GM13976 (cell line): Measurements from ENCODE around the gene TSHZ2.

Experiments used
- DNase-seq: peaks from one replicate; pipeline ENCODE4 v3.0.0; 2012; ENCODE audit warnings: low spot score
- in situ Hi-C: fragments of 300-500 bp; cut with MboI; formaldehyde crosslinking; loops from one replicate; pipeline ENCODE4 v1.12.0; 2022; ENCODE audit warnings: low sequenced_read_pairs, mixed read lengths, inconsistent platforms; ENCODE audit not compliant: unreplicated experiment
- TF ChIP-seq, protein P1 (sequence below): IDR thresholded peaks from 2 replicates; pipeline ENCODE4 v1.5.1; 2012; ENCODE audit warnings: borderline replicate concordance, mild to moderate bottlenecking; ENCODE audit not compliant: insufficient read depth; ENCODE audit errors: extremely low read depth, missing control alignments, control extremely low read depth

The TSHZ2 gene

GRCh38 chr20:53247468-53248103 is 275.4 kb downstream of the TSHZ2 start:
- no peak for DNase-seq
- in situ Hi-C loops: no loop called here
- TF ChIP-seq, protein P1, sequence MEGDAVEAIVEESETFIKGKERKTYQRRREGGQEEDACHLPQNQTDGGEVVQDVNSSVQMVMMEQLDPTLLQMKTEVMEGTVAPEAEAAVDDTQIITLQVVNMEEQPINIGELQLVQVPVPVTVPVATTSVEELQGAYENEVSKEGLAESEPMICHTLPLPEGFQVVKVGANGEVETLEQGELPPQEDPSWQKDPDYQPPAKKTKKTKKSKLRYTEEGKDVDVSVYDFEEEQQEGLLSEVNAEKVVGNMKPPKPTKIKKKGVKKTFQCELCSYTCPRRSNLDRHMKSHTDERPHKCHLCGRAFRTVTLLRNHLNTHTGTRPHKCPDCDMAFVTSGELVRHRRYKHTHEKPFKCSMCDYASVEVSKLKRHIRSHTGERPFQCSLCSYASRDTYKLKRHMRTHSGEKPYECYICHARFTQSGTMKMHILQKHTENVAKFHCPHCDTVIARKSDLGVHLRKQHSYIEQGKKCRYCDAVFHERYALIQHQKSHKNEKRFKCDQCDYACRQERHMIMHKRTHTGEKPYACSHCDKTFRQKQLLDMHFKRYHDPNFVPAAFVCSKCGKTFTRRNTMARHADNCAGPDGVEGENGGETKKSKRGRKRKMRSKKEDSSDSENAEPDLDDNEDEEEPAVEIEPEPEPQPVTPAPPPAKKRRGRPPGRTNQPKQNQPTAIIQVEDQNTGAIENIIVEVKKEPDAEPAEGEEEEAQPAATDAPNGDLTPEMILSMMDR: no peak

DNA sequence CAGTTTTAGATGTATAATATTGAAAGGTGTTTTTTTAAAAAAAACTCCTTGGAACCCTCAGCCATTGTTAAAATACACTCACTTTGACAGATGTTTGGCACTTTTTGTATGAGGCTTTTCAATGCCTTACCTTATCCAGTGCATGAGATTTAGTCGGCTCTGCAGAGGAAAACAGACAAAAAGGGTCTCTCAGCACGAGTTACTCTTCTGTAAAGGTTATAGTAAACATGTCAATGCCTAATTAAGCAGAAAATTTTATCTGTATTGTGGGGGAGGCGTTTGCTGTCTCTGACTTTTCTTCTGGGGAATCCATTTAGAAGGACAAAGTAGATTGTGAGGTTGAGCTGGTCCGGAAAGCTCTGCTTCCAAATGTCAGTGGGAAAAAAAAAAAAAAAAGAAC is 278.3 kb downstream of the TSHZ2 start:
- in situ Hi-C loops: no loop called here
- TF ChIP-seq, protein P1: no peak
- DNase-seq: no peak

DNA sequence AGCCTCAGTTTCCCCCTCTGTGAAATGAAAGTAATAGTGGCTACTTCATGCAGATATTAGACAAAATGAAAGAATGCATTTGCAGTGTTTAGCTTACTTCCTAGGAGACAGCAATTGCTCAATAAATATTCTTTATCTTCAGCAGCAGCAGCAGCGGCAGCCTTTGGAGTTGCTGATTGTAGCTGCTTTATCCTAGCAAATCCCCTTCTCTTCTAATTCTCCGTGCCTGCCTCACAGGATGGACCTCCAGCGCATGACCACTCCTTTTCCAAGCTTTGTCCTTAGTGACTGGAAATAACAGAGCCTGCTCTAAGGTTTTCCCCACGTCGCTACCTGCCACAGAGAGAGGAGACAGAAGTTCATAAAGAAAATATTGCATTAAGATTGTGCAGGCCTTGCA is 279.8 kb downstream of the TSHZ2 start:
- TF ChIP-seq, protein P1: no peak
- in situ Hi-C loops: no loop called here
- no peak for DNase-seq

- TF ChIP-seq, protein P1: no peak
- in situ Hi-C loops: no loop called here
Measured at GRCh38 chr20:53253668-53254067, 281.5 kb downstream of the TSHZ2 start.

DNA sequence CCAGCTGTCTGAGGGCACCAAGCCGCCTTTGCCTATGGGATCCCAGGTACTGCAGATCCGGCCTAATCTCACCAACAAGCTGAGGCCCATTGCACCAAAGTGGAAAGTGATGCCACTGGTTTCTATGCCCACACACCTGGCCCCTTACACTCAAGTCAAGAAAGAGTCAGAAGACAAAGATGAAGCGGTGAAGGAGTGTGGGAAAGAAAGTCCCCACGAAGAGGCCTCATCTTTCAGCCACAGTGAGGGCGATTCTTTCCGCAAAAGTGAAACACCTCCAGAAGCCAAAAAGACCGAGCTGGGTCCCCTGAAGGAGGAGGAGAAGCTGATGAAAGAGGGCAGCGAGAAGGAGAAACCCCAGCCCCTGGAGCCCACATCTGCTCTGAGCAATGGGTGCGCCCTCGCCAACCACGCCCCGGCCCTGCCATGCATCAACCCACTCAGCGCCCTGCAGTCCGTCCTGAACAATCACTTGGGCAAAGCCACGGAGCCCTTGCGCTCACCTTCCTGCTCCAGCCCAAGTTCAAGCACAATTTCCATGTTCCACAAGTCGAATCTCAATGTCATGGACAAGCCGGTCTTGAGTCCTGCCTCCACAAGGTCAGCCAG is 283.0 kb downstream of the TSHZ2 start:
- TF ChIP-seq, protein P1: no peak
- DNase-seq: no peak
- in situ Hi-C loops: no loop called here

More at GRCh38 chr20:53253668-53254067, 281.5 kb downstream of the TSHZ2 start:
- DNase-seq: no peak

DNA sequence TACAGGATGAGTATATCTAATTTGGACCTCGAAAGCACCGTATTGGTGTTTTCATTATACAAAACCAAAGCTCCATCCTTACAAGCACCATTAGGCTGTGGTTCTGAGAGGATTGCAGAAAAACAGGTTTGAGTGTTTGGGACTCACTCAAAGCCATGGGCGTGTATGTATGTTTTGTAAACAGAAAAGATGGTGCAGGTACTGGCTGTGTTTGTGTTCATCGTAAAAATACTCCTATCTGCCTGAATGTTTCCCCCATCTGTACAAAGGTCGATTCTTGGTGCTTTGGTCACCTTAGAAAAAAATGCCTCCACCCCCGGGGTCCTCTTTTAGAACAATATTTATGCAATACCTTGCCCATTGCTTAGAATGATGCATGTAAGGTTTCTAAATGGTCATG is 286.6 kb downstream of the TSHZ2 start:
- DNase-seq: no peak
- TF ChIP-seq, protein P1: no peak
- in situ Hi-C loops: no loop called here

DNA sequence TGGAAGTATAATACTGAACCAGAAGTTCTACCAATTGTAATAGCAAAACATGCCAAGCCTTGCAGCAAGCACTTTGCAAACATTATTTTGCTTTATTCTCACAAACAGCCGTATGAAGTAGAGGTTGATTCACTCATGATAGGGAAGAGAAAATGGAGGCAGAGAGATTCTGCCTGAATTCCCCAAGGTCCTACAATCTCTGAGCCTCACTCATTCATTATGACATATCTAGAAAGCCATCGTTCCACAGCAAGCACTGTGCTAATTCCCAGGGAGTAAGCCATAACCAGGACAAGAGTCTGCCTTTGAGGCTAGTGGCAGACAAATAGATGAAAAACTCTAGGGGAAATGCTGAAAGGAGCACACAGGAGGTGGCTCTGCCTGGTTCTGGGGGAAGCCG is 288.0 kb downstream of the TSHZ2 start:
- no peak for DNase-seq
- TF ChIP-seq, protein P1: no peak
- in situ Hi-C loops: no loop called here
